HEK293 (cell line): ENCODE results near the gene ZNF462.

Experiments used
- CTCF ChIA-PET: fragments of 350-600 bp; formaldehyde crosslinking; extraction: SDS; loops from one replicate; lab custom pipeline; 2021; ENCODE audit warnings: antibody characterized with exemption; lab: Yijun Ruan, JAX
- POLR2A ChIA-PET: fragments of 300-600 bp; formaldehyde crosslinking; extraction: SDS; loops from one replicate; lab custom pipeline; 2020; ENCODE audit warnings: antibody characterized with exemption, inconsistent platforms; lab: Yijun Ruan, JAX
- H3K27ac ChIP-seq: fragments of 200-500 bp; sonication (Bioruptor generic); 2 replicates; pipeline ENCODE4 v1.5.1; 2014; ENCODE audit warnings: low read depth, low read length, control low read depth, inconsistent platforms; ENCODE audit errors: extremely low read depth
- H3K36me3 ChIP-seq, 2 experiments: fragments of 200-500 bp in 1 of 2; sonication (Bioruptor generic) in 1 of 2; 1 replicate in 1 of 2; 2 replicates in 1 of 2; pipeline ENCODE4 v1.5.1; 2014 to 2017; ENCODE audit warnings: inconsistent platforms in 2 of 2, low read length in 2 of 2; ENCODE audit not compliant: control insufficient read depth in 2 of 2, insufficient read depth in 1 of 2
- H3K4me1 ChIP-seq: fragments of 200-500 bp; sonication (Bioruptor generic); 2 replicates; pipeline ENCODE4 v1.5.1; 2014; ENCODE audit warnings: mild to moderate bottlenecking, low read length, inconsistent platforms; ENCODE audit not compliant: control insufficient read depth, insufficient read depth
- H3K4me3 ChIP-seq: 2 replicates; pipeline ENCODE4 v1.5.1; 2011; ENCODE audit warnings: low read depth, mild to moderate bottlenecking, control low read depth, low read length, moderate library complexity
- H3K9me3 ChIP-seq: fragments of 200-500 bp; sonication (Bioruptor generic); 2 replicates; pipeline ENCODE4 v1.5.1; 2014; ENCODE audit warnings: low read depth, low read length, inconsistent platforms; ENCODE audit not compliant: control insufficient read depth, insufficient read depth
- HOXC10 ChIP-seq: sonication (generic); formaldehyde crosslinking; IDR thresholded peaks from 2 replicates; pipeline ENCODE4 v1.8.1; 2023; ENCODE audit warnings: mild to moderate bottlenecking, missing genetic modification reagents
- MZF1 ChIP-seq: fragments of 450-650 bp; formaldehyde crosslinking; IDR thresholded peaks from 2 replicates; pipeline ENCODE4 v1.5.1; 2017; ENCODE audit warnings: missing biosample characterization, missing genetic modification characterization, borderline replicate concordance
- PRDM2 ChIP-seq: fragments of 450-650 bp; formaldehyde crosslinking; IDR thresholded peaks from 2 replicates; pipeline ENCODE4 v1.5.1; 2016; ENCODE audit warnings: missing biosample characterization, missing genetic modification characterization, borderline replicate concordance
- ZBTB49 ChIP-seq: fragments of 450-650 bp; formaldehyde crosslinking; IDR thresholded peaks from 2 replicates; pipeline ENCODE4 v1.5.1; 2016; ENCODE audit warnings: missing biosample characterization, missing genetic modification characterization, low read depth
- ZBTB8A ChIP-seq: fragments of 450-650 bp; formaldehyde crosslinking; IDR thresholded peaks from 2 replicates; pipeline ENCODE4 v1.5.1; 2016; ENCODE audit warnings: missing biosample characterization, missing genetic modification characterization
- ZNF155 ChIP-seq: fragments of 450-650 bp; formaldehyde crosslinking; IDR thresholded peaks from 2 replicates; pipeline ENCODE4 v1.5.1; 2016; ENCODE audit warnings: missing biosample characterization, missing genetic modification characterization
- ZNF157 ChIP-seq: fragments of 450-650 bp; formaldehyde crosslinking; IDR thresholded peaks from 2 replicates; pipeline ENCODE4 v1.5.1; 2016; ENCODE audit warnings: missing biosample characterization, missing genetic modification characterization
- ZNF239 ChIP-seq: fragments of 450-650 bp; formaldehyde crosslinking; IDR thresholded peaks from 2 replicates; pipeline ENCODE4 v1.5.1; 2016; ENCODE audit warnings: missing biosample characterization, missing genetic modification characterization
- ZNF248 ChIP-seq: fragments of 450-650 bp; formaldehyde crosslinking; IDR thresholded peaks from 2 replicates; pipeline ENCODE4 v1.5.1; 2017; ENCODE audit warnings: missing biosample characterization, missing genetic modification characterization
- ZNF274 ChIP-seq, 2 experiments: fragments of 200-500 bp in 1 of 2; fragments of 450-650 bp in 1 of 2; sonication (Bioruptor generic) in 1 of 2; formaldehyde crosslinking in 1 of 2; IDR thresholded peaks; 2 replicates each; pipeline versions ENCODE4 v1.5.1 to v1.6.1; 2014 to 2016; ENCODE audit warnings: borderline replicate concordance in 1 of 2, inconsistent platforms in 1 of 2, low read length in 1 of 2, missing biosample characterization in 1 of 2, missing genetic modification characterization in 1 of 2
- ZNF302 ChIP-seq: fragments of 450-650 bp; formaldehyde crosslinking; IDR thresholded peaks from 2 replicates; pipeline ENCODE4 v1.5.1; 2016; ENCODE audit warnings: missing biosample characterization, missing genetic modification characterization, low read depth
- ZNF311 ChIP-seq: fragments of 450-650 bp; formaldehyde crosslinking; IDR thresholded peaks from 2 replicates; pipeline ENCODE4 v1.5.1; 2017; ENCODE audit warnings: missing biosample characterization, missing genetic modification characterization, borderline replicate concordance
- ZNF350 ChIP-seq: fragments of 450-650 bp; formaldehyde crosslinking; IDR thresholded peaks from 2 replicates; pipeline ENCODE4 v1.5.0; 2017; ENCODE audit warnings: missing biosample characterization, mild to moderate bottlenecking, missing genetic modification characterization
- ZNF362 ChIP-seq: fragments of 450-650 bp; formaldehyde crosslinking; IDR thresholded peaks from 2 replicates; pipeline ENCODE4 v1.5.1; 2016; ENCODE audit warnings: missing biosample characterization, missing genetic modification characterization
- ZNF366 ChIP-seq: fragments of 450-650 bp; formaldehyde crosslinking; conservative IDR thresholded peaks from 2 replicates; pipeline ENCODE4 v1.5.1; 2016; ENCODE audit warnings: missing biosample characterization, missing genetic modification characterization
- ZNF514 ChIP-seq: fragments of 450-650 bp; formaldehyde crosslinking; IDR thresholded peaks from 2 replicates; pipeline ENCODE4 v1.5.1; 2016; ENCODE audit warnings: missing biosample characterization, missing genetic modification characterization
- ZNF555 ChIP-seq: fragments of 450-650 bp; formaldehyde crosslinking; conservative IDR thresholded peaks from 2 replicates; pipeline ENCODE4 v1.5.1; 2017; ENCODE audit warnings: missing biosample characterization, mild to moderate bottlenecking, missing genetic modification characterization, inconsistent platforms
- ZNF580 ChIP-seq: fragments of 450-650 bp; formaldehyde crosslinking; IDR thresholded peaks from 2 replicates; pipeline ENCODE4 v1.5.1; 2016; ENCODE audit warnings: missing biosample characterization, missing genetic modification characterization
- ZNF600 ChIP-seq: fragments of 450-650 bp; formaldehyde crosslinking; IDR thresholded peaks from 2 replicates; pipeline ENCODE4 v1.5.1; 2016; ENCODE audit warnings: missing biosample characterization, missing genetic modification characterization
- ZNF624 ChIP-seq: fragments of 450-650 bp; formaldehyde crosslinking; IDR thresholded peaks from 2 replicates; pipeline ENCODE4 v1.5.1; 2017; ENCODE audit warnings: missing biosample characterization, missing genetic modification characterization
- ZNF654 ChIP-seq: fragments of 450-650 bp; formaldehyde crosslinking; IDR thresholded peaks from 2 replicates; pipeline ENCODE4 v1.5.1; 2016; ENCODE audit warnings: low read depth, missing biosample characterization, missing genetic modification characterization
- ZNF664 ChIP-seq: fragments of 450-650 bp; formaldehyde crosslinking; IDR thresholded peaks from 2 replicates; pipeline ENCODE4 v1.5.1; 2016; ENCODE audit warnings: missing biosample characterization, missing genetic modification characterization
- ZNF670 ChIP-seq: fragments of 450-650 bp; formaldehyde crosslinking; IDR thresholded peaks from 2 replicates; pipeline ENCODE4 v1.5.1; 2016; ENCODE audit warnings: missing biosample characterization, missing genetic modification characterization, low read depth
- ZNF843 ChIP-seq: fragments of 450-650 bp; formaldehyde crosslinking; IDR thresholded peaks from 2 replicates; pipeline ENCODE4 v1.5.1; 2016; ENCODE audit warnings: missing biosample characterization, missing genetic modification characterization
- ZSCAN30 ChIP-seq: fragments of 450-650 bp; IDR thresholded peaks from 2 replicates; pipeline ENCODE4 v1.5.1; 2018; ENCODE audit warnings: missing biosample characterization, mild to moderate bottlenecking, missing genetic modification characterization, moderate library complexity
- ZXDB ChIP-seq: fragments of 450-650 bp; formaldehyde crosslinking; IDR thresholded peaks from 2 replicates; pipeline ENCODE4 v1.5.1; 2016; ENCODE audit warnings: missing biosample characterization, missing genetic modification characterization

Gene ZNF462

GRCh38 chr9:106874031-106874430 is 11.1 kb downstream of the ZNF462 start (continued):
- no peak for TF ChIP-seq PRDM2
- no peak for TF ChIP-seq ZNF311
- TF ChIP-seq ZNF302 (tag by site-specific recombination): no peak
- TF ChIP-seq ZNF157 (tag by site-specific recombination): no peak
- no peak for TF ChIP-seq MZF1
- no peak for TF ChIP-seq ZNF664 (tag by site-specific recombination)
- TF ChIP-seq ZNF843 (tag by site-specific recombination): no peak
- no peak for TF ChIP-seq ZNF350 (tag by site-specific recombination)
- no peak for TF ChIP-seq ZXDB (tag by site-specific recombination)

GRCh38 chr9:106874652-106875051 is 11.7 kb downstream of the ZNF462 start:
- TF ChIP-seq ZBTB49 (tag by site-specific recombination): no peak
- no peak for TF ChIP-seq ZNF580 (tag by site-specific recombination)
- no peak for TF ChIP-seq ZNF555 (tag by site-specific recombination)
- TF ChIP-seq ZNF239 (tag by site-specific recombination): no peak
- TF ChIP-seq ZNF654 (tag by site-specific recombination): no peak
- no peak for TF ChIP-seq ZNF600
- TF ChIP-seq ZNF514: no peak
- TF ChIP-seq ZNF624 (tag by site-specific recombination): no peak
- no peak for TF ChIP-seq ZSCAN30
- no peak for TF ChIP-seq ZNF670
- TF ChIP-seq ZBTB8A: no peak
- TF ChIP-seq ZNF362: no peak
- TF ChIP-seq ZNF248 (tag by site-specific recombination): no peak
- TF ChIP-seq ZNF155: no peak
- no peak for TF ChIP-seq ZNF366
- no peak for TF ChIP-seq HOXC10 (CRISPR knock-in tag)
- TF ChIP-seq ZNF274 (IDR thresholded peaks at IDR 0.05; ENCODE audit: low read length): no peak
- TF ChIP-seq ZNF274 (tag by site-specific recombination; IDR thresholded peaks at IDR 0.05; ENCODE audit: borderline replicate concordance): no peak
- Histone ChIP-seq H3K36me3 (no peaks in the 10 kb centered on the region), H3K4me1 (peaks cover 17% of the 10 kb centered on the region), H3K9me3 (no peaks in the 10 kb centered on the region), H3K4me3 (no peak overlapping the region), H3K27ac (no peak overlapping the region)
- POLR2A ChIA-PET: interaction anchor here (1.4 kb wide), 1 partner anchor 10 kb away, joined by 4 read pairs; no protein-coding TSS in a partner anchor
- CTCF ChIA-PET: interaction anchor here (1.0 kb wide), 1 partner anchor 14 kb away, joined by 4 read pairs; no protein-coding TSS in a partner anchor
